ENCODE results near the gene GOT2.

GOT2 gene

DNA sequence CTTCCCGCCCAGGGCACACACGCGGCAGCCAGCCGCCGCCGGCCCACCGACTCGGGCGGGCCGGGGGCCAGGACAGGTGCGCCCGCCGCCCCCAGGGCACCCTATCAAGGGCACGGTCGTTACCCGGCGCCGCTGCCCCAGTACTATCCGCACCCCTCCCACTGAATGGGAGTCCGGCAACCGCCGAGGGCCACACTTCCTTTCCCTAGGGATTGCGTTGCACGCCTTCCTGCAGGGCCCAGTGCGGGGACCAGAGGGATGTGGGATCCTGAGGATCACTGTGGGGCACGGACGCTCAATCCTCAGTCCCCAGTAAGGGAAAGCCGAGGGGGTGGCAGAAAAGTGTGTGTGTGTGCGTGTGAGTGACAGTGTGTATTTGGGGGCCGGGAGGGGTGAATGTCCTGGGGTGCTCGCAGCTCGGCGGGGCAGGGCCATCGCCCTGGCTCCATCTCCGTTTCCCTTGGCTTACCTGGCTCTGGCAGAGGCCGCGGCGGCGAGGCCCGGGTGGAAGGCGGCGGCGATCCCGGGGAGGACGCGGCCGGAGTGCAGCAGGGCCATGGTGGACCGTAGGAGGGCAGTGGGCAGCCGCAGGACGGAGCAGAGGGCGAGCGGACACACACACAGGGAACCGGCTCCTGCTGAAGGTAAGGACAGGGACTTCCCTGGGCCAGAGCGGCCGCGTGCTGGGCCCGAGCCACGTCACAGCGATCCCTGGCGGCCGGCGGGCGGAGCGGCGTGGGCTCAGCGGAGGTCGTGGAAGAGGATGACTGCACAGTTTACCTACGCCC, at the start of gene GOT2 (continued):
- TF ChIP-seq, protein P1, sequence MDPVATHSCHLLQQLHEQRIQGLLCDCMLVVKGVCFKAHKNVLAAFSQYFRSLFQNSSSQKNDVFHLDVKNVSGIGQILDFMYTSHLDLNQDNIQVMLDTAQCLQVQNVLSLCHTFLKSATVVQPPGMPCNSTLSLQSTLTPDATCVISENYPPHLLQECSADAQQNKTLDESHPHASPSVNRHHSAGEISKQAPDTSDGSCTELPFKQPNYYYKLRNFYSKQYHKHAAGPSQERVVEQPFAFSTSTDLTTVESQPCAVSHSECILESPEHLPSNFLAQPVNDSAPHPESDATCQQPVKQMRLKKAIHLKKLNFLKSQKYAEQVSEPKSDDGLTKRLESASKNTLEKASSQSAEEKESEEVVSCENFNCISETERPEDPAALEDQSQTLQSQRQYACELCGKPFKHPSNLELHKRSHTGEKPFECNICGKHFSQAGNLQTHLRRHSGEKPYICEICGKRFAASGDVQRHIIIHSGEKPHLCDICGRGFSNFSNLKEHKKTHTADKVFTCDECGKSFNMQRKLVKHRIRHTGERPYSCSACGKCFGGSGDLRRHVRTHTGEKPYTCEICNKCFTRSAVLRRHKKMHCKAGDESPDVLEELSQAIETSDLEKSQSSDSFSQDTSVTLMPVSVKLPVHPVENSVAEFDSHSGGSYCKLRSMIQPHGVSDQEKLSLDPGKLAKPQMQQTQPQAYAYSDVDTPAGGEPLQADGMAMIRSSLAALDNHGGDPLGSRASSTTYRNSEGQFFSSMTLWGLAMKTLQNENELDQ (tag by site-specific recombination; IDR thresholded peaks at IDR 0.05; ENCODE audit: low read depth) = no peak
- no peak; the same call in 1 of the 2 replicates for TF ChIP-seq ZNF184 (tag by site-specific recombination; IDR thresholded peaks at IDR 0.05)
- TF ChIP-seq CTCF (tag by site-specific recombination; IDR thresholded peaks at IDR 0.05) = peak; percentile 99
- TF ChIP-seq WT1 (tag by site-specific recombination; IDR thresholded peaks at IDR 0.05) = no peak
- no peak for TF ChIP-seq ZNF112 (tag by site-specific recombination; IDR thresholded peaks at IDR 0.05)
- peak; percentile 84; the same call in 1 of the 2 replicates for TF ChIP-seq ZBTB6 (tag by site-specific recombination; IDR thresholded peaks at IDR 0.05)
- TF ChIP-seq KLF7 (tag by site-specific recombination; IDR thresholded peaks at IDR 0.05; ENCODE audit: borderline replicate concordance) = no peak
- peak; percentile 91 for TF ChIP-seq ZNF600 (tag by site-specific recombination; IDR thresholded peaks at IDR 0.05)
- TF ChIP-seq ZNF140 (tag by site-specific recombination; IDR thresholded peaks at IDR 0.05) = no peak
- TF ChIP-seq MZF1 (tag by site-specific recombination; IDR thresholded peaks at IDR 0.05; ENCODE audit: borderline replicate concordance) = no peak
- no peak for TF ChIP-seq GLIS2 (tag by site-specific recombination; IDR thresholded peaks at IDR 0.05)
- TF ChIP-seq ZNF792 (tag by site-specific recombination; IDR thresholded peaks at IDR 0.05) = no peak
- TF ChIP-seq, protein P2, sequence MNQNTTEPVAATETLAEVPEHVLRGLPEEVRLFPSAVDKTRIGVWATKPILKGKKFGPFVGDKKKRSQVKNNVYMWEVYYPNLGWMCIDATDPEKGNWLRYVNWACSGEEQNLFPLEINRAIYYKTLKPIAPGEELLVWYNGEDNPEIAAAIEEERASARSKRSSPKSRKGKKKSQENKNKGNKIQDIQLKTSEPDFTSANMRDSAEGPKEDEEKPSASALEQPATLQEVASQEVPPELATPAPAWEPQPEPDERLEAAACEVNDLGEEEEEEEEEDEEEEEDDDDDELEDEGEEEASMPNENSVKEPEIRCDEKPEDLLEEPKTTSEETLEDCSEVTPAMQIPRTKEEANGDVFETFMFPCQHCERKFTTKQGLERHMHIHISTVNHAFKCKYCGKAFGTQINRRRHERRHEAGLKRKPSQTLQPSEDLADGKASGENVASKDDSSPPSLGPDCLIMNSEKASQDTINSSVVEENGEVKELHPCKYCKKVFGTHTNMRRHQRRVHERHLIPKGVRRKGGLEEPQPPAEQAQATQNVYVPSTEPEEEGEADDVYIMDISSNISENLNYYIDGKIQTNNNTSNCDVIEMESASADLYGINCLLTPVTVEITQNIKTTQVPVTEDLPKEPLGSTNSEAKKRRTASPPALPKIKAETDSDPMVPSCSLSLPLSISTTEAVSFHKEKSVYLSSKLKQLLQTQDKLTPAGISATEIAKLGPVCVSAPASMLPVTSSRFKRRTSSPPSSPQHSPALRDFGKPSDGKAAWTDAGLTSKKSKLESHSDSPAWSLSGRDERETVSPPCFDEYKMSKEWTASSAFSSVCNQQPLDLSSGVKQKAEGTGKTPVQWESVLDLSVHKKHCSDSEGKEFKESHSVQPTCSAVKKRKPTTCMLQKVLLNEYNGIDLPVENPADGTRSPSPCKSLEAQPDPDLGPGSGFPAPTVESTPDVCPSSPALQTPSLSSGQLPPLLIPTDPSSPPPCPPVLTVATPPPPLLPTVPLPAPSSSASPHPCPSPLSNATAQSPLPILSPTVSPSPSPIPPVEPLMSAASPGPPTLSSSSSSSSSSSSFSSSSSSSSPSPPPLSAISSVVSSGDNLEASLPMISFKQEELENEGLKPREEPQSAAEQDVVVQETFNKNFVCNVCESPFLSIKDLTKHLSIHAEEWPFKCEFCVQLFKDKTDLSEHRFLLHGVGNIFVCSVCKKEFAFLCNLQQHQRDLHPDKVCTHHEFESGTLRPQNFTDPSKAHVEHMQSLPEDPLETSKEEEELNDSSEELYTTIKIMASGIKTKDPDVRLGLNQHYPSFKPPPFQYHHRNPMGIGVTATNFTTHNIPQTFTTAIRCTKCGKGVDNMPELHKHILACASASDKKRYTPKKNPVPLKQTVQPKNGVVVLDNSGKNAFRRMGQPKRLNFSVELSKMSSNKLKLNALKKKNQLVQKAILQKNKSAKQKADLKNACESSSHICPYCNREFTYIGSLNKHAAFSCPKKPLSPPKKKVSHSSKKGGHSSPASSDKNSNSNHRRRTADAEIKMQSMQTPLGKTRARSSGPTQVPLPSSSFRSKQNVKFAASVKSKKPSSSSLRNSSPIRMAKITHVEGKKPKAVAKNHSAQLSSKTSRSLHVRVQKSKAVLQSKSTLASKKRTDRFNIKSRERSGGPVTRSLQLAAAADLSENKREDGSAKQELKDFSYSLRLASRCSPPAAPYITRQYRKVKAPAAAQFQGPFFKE (tag by site-specific recombination; IDR thresholded peaks at IDR 0.05; ENCODE audit: borderline replicate concordance) = no peak
- TF ChIP-seq ZNF624 (tag by site-specific recombination; IDR thresholded peaks at IDR 0.05) = no peak
- TF ChIP-seq ZFP69B (tag by site-specific recombination; IDR thresholded peaks at IDR 0.05) = 0 out of 2 replicates have a peak, but pooled peaks have one; percentile 29
- TF ChIP-seq KLF17 (tag by site-specific recombination; IDR thresholded peaks at IDR 0.05) = peak; percentile 79; the same call in 1 of the 2 replicates
- peak; percentile 31; the same call in 1 of the 2 replicates for TF ChIP-seq YY1 (tag by site-specific recombination; IDR thresholded peaks at IDR 0.05)
- no peak for TF ChIP-seq ZNF560 (tag by site-specific recombination; IDR thresholded peaks at IDR 0.05; ENCODE audit: borderline replicate concordance)
- TF ChIP-seq ZNF37A (tag by site-specific recombination; IDR thresholded peaks at IDR 0.05) = no peak
- no peak for TF ChIP-seq ZNF157 (tag by site-specific recombination; IDR thresholded peaks at IDR 0.05)
- TF ChIP-seq ZNF324 (tag by site-specific recombination; IDR thresholded peaks at IDR 0.05) = peak; percentile 71; the same call in 1 of the 2 replicates
- TF ChIP-seq PRDM4 (tag by site-specific recombination; IDR thresholded peaks at IDR 0.05) = no peak
- TF ChIP-seq ZNF776 (tag by site-specific recombination; IDR thresholded peaks at IDR 0.05; ENCODE audit: borderline replicate concordance) = no peak
- no peak; the same call in 1 of the 2 replicates for TF ChIP-seq ZNF785 (tag by site-specific recombination; IDR thresholded peaks at IDR 0.05)
- 0 out of 2 replicates have a peak, but pooled peaks have one; percentile 63 for TF ChIP-seq HOXD13 (CRISPR knock-in tag; IDR thresholded peaks at IDR 0.05; ENCODE audit: borderline replicate concordance)
